Endodermal cell (in vitro differentiated cells): ENCODE measurements around the gene COQ2. TPM values are rescaled to one million over a fixed set of nuclear protein-coding genes. Genes with fewer than 3 reads are reported as not detected.
"Not testable (repeated sequence)": the region's sequence is repeated elsewhere in the genome, so short reads cannot be mapped to it uniquely, and the experiment has no call there.

Experiments used
- DNase-seq: peaks from one replicate; pipeline ENCODE4 v3.0.0-alpha.2; 2017
- H3K27ac ChIP-seq: 2 replicates; pipeline ENCODE4 v1.5.1; 2013; ENCODE audit warnings: mild to moderate bottlenecking, low read depth, low read length, moderate library complexity
- H3K27me3 ChIP-seq: 2 replicates; pipeline ENCODE4 v1.6.1; 2013; ENCODE audit warnings: mild to moderate bottlenecking, low read length, moderate library complexity; ENCODE audit not compliant: insufficient read depth, control insufficient read depth, poor library complexity, severe bottlenecking
- H3K36me3 ChIP-seq: 2 replicates; pipeline ENCODE4 v1.7.0; 2013; ENCODE audit warnings: mild to moderate bottlenecking, low read length, moderate library complexity; ENCODE audit not compliant: control insufficient read depth, insufficient read depth
- H3K4me1 ChIP-seq: one replicate; pipeline ENCODE4 v1.7.0; 2013; ENCODE audit warnings: low read length; ENCODE audit not compliant: control insufficient read depth, insufficient read depth
- H3K4me3 ChIP-seq: 2 replicates; pipeline ENCODE4 v1.5.1; 2013; ENCODE audit warnings: mild to moderate bottlenecking, low read length, moderate library complexity
- H3K9ac ChIP-seq: 2 replicates; pipeline ENCODE4 v1.6.1; 2013; ENCODE audit warnings: mild to moderate bottlenecking, low read length, moderate library complexity; ENCODE audit not compliant: poor library complexity, severe bottlenecking; ENCODE audit errors: extremely low read depth
- H3K9me3 ChIP-seq: 2 replicates; pipeline ENCODE4 v1.6.1; 2013; ENCODE audit warnings: mild to moderate bottlenecking, low read length, moderate library complexity; ENCODE audit not compliant: control insufficient read depth
- H3K27ac Mint-ChIP-seq: 2 replicates; pipeline ENCODE4 v1.8.0; 2020; ENCODE audit warnings: mixed read lengths
- H3K27me3 Mint-ChIP-seq: 2 replicates; pipeline ENCODE4 v1.8.0; 2021; ENCODE audit warnings: mild to moderate bottlenecking, mixed read lengths; ENCODE audit not compliant: insufficient read depth
- H3K36me3 Mint-ChIP-seq: 2 replicates; pipeline ENCODE4 v1.8.0; 2020; ENCODE audit warnings: low read depth, mixed read lengths
- H3K4me1 Mint-ChIP-seq: 2 replicates; pipeline ENCODE4 v1.8.0; 2020; ENCODE audit warnings: mixed read lengths
- H3K4me3 Mint-ChIP-seq: 2 replicates; pipeline ENCODE4 v1.8.0; 2020; ENCODE audit warnings: mild to moderate bottlenecking, moderate library complexity, mixed read lengths
- H3K9me3 Mint-ChIP-seq: 2 replicates; pipeline ENCODE4 v1.8.0; 2020; ENCODE audit warnings: mild to moderate bottlenecking, mixed read lengths
- CTCF ChIP-seq: fragments of 200-600 bp; sonication (generic); conservative IDR thresholded peaks from 2 replicates; pipeline ENCODE4 v1.5.0; 2021; ENCODE audit warnings: antibody characterized with exemption, mild to moderate bottlenecking
- WGBS, 2 experiments: methylation state at CpG; one replicate each; pipeline versions ENCODE4 v1.1.5 to v1.1.7; 2013; ENCODE audit warnings: missing lambda C conversion rate in 2 of 2, mixed read lengths in 1 of 2; ENCODE audit not compliant: insufficient coverage in 1 of 2, insufficient read length in 1 of 2; 5-methylcytosine and 5-hydroxymethylcytosine counted together
- total RNA-seq, 2 donors: library from RNA; stranded (reverse); fragmentation: NEBNext Ultra II Directional in 1 of 2; extraction: Animal tissue kit (Norgen Biotek cat#: 25700) in 1 of 2; gene quantifications; 2 replicates in 1 of 2; 3 replicates in 1 of 2; pipeline ENCODE4 v1.2.1, GENCODE V29; 2021

The COQ2 gene
- total RNA-seq, 2 donors from 2014 or later: 17.7 to 18.4 TPM

- H3K4me1 ChIP-seq: no peaks in the 10 kb centered on the region
- no peak for DNase-seq
- Mint-ChIP-seq H3K27ac (no peak overlapping the region), H3K4me1 (peaks cover 4% of the 10 kb centered on the region), H3K9me3 (no peaks in the 10 kb centered on the region), H3K27me3 (peaks cover 32% of the 10 kb centered on the region), H3K36me3 (no peaks in the 10 kb centered on the region), H3K4me3 (no peak overlapping the region)
- no peak for TF ChIP-seq CTCF
- H3K27me3 ChIP-seq: peaks cover 32% of the 10 kb centered on the region
- no peak overlapping the region for H3K9ac ChIP-seq
- no peak overlapping the region for H3K4me3 ChIP-seq
- no peaks in the 10 kb centered on the region for H3K36me3 ChIP-seq
- H3K27ac ChIP-seq: no peak overlapping the region
- WGBS, 2 experiments: 85 to 95% methylated on average over 5 of the region's 5 CpGs
- no peaks in the 10 kb centered on the region for H3K9me3 ChIP-seq
Observed at GRCh38 chr4:83329521-83330110, 45.0 kb upstream of the COQ2 start.

DNA sequence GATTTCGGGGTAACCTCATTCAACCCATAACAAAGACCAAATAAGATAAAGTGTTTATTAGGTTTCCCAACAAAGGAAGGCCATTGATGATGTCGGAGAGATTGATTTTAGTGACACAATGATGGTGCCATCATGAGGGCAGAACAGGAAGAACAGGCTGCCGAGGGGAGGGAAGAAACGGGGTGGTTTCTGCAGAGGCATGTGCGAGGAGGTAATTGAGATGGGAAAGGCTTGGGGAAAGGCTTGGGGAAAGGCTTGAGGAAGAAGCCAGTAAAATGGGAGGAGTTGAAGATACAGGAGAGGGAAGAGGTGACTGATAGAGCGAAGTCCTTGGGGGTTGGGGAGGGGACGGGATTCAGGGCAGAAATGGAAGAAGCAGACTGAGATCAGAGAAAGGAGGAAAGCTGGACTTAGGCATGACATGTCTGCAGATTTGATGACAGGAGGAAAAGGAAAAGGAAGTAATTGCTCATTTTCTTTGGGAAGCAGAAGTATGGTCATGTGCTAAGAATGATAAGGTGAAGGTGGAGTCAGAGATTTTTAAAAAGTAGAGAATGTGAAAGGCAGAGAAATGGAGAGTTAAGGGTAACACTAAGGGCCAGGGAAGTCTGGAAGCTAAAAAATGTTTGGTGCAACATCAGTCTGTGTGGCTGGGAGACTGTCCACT lies 44.1 kb upstream of the COQ2 start:
- Mint-ChIP-seq H3K27ac (no peak overlapping the region), H3K9me3 (no peaks in the 10 kb centered on the region), H3K36me3 (no peaks in the 10 kb centered on the region), H3K4me3 (no peak overlapping the region), H3K27me3 (peaks cover 22% of the 10 kb centered on the region), H3K4me1 (peaks cover 4% of the 10 kb centered on the region)
- TF ChIP-seq CTCF: peak; percentile 64
- peaks cover 22% of the 10 kb centered on the region for H3K27me3 ChIP-seq
- no peak overlapping the region for H3K27ac ChIP-seq
- no peak overlapping the region for H3K4me3 ChIP-seq
- peak; percentile 75 for DNase-seq
- 46 to 57% methylated on average over 5 to 7 of the region's 7 CpGs for WGBS, 2 experiments
- H3K4me1 ChIP-seq: no peaks in the 10 kb centered on the region
- no peak overlapping the region for H3K9ac ChIP-seq
- no peaks in the 10 kb centered on the region for H3K9me3 ChIP-seq
- no peaks in the 10 kb centered on the region for H3K36me3 ChIP-seq

DNA sequence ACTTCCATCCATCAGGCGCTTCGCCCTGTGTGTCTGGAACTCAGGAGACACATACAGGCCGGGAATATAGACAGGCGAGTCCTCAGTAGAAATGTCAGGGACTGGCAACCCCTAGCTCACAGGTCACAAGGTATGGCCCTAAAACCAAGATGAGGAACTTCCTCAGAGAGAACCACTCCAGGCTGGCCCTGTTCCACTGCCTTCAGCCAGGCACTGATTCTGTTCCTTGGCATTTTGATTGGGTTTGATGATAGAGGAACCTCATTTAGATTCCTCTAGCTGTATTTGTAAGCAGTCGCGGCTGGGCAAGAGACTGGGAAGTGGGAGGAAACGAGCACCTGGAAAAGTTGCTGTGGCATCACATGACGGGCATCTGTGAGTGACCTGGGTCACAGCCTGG lies 41.9 kb upstream of the COQ2 start:
- no peak for TF ChIP-seq CTCF
- peaks cover 1% of the 10 kb centered on the region for H3K27me3 ChIP-seq
- 89 to 100% methylated on average over 1 to 8 of the region's 8 CpGs for WGBS, 2 experiments

DNA sequence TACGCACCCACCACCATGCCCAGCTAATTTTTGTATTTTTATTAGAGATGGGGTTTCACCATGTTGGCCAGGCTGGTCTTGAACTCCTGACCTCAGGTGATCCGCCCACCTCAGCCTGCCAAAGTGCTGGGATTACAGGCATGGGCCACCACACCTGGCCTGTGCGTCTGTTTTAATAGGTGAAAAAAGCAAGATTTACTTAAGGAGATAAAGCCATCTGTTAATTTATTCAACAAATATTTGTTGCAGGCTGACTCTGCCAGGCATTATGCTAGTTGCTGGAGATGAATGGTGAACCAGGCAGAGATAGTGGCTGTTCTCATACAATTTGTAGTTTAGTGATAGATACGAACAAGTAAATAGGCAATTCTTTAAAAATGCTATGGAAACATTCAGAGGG lies 40.7 kb upstream of the COQ2 start:
- H3K36me3 ChIP-seq, H3K9me3 ChIP-seq, H3K4me1 ChIP-seq, H3K9me3 Mint-ChIP-seq, H3K27ac ChIP-seq, H3K9ac ChIP-seq, H3K27me3 ChIP-seq, DNase-seq, H3K36me3 Mint-ChIP-seq, H3K4me3 Mint-ChIP-seq, H3K4me3 ChIP-seq, H3K27ac Mint-ChIP-seq, H3K27me3 Mint-ChIP-seq: not testable (repeated sequence)
- WGBS, 2 experiments: 82 to 85% methylated on average over 2 to 4 of the region's 4 CpGs
- H3K4me1 Mint-ChIP-seq: peaks cover 22% of the 10 kb centered on the region

More for the DNA sequence above, 41.9 kb upstream of the COQ2 start:
- no peak for DNase-seq
- Mint-ChIP-seq H3K9me3 (no peaks in the 10 kb centered on the region), H3K27ac (no peak overlapping the region), H3K4me3 (no peak overlapping the region), H3K36me3 (no peaks in the 10 kb centered on the region), H3K27me3 (peaks cover 5% of the 10 kb centered on the region), H3K4me1 (peaks cover 22% of the 10 kb centered on the region)
- no peaks in the 10 kb centered on the region for H3K4me1 ChIP-seq
- no peak overlapping the region for H3K27ac ChIP-seq
- no peak overlapping the region for H3K4me3 ChIP-seq
- no peaks in the 10 kb centered on the region for H3K9me3 ChIP-seq
- no peak overlapping the region for H3K9ac ChIP-seq
- no peaks in the 10 kb centered on the region for H3K36me3 ChIP-seq
